DND-41 (cell line): ENCODE data around the gene ERC1.

ENCODE experiments used
- ATAC-seq: fragments of 200-7000 bp; cut with Tn5 transposase; 3 replicates; pipeline ENCODE4 v1.9.1; 2021; ENCODE audit warnings: low read depth; ENCODE audit not compliant: insufficient read depth
- DNase-seq: peaks from one replicate; pipeline ENCODE4 v3.0.0-alpha.2; 2020
- H2AFZ ChIP-seq: 2 replicates; pipeline ENCODE4 v1.6.0; 2012; ENCODE audit warnings: low read depth, low read length
- H3K27ac ChIP-seq: 2 replicates; pipeline ENCODE4 v1.5.1; 2012; ENCODE audit warnings: low read length, inconsistent platforms
- H3K27me3 ChIP-seq: fragments of 200-600 bp; sonication (generic); 2 replicates; pipeline ENCODE4 v1.6.0; 2012; ENCODE audit warnings: low read length, mild to moderate bottlenecking, inconsistent platforms; ENCODE audit not compliant: insufficient read depth, poor library complexity
- H3K36me3 ChIP-seq: 2 replicates; pipeline ENCODE4 v1.5.1; 2012; ENCODE audit warnings: low read length, inconsistent platforms; ENCODE audit not compliant: insufficient read depth
- H3K4me1 ChIP-seq: 2 replicates; pipeline ENCODE4 v1.5.1; 2012; ENCODE audit warnings: mild to moderate bottlenecking, low read length; ENCODE audit not compliant: insufficient read depth
- H3K4me2 ChIP-seq: 2 replicates; pipeline ENCODE4 v1.6.0; 2012; ENCODE audit warnings: mild to moderate bottlenecking, moderate library complexity, low read length, inconsistent platforms; ENCODE audit not compliant: insufficient read depth
- H3K4me3 ChIP-seq, 2 experiments: fragments of 200-600 bp in 1 of 2; shearing (Covaris generic) in 1 of 2; 2 replicates each; pipeline ENCODE4 v1.5.1; 2012 to 2016; ENCODE audit warnings: inconsistent platforms in 2 of 2, low read length in 2 of 2, mild to moderate bottlenecking in 2 of 2, low read depth in 1 of 2, moderate library complexity in 1 of 2
- H3K79me2 ChIP-seq: 2 replicates; pipeline ENCODE4 v1.6.0; 2012; ENCODE audit warnings: low read length, inconsistent platforms; ENCODE audit not compliant: insufficient read depth
- H3K9ac ChIP-seq: 2 replicates; pipeline ENCODE4 v1.6.0; 2012; ENCODE audit warnings: low read depth, mild to moderate bottlenecking, inconsistent platforms, low read length, moderate library complexity
- H3K9me3 ChIP-seq: 2 replicates; pipeline ENCODE4 v1.5.1; 2012; ENCODE audit warnings: low read length, moderate library complexity, mild to moderate bottlenecking, inconsistent platforms; ENCODE audit not compliant: insufficient read depth, severe bottlenecking
- H4K20me1 ChIP-seq: 2 replicates; pipeline ENCODE4 v1.6.0; 2012; ENCODE audit warnings: low read length; ENCODE audit not compliant: insufficient read depth
- CTCF ChIP-seq: IDR thresholded peaks from 2 replicates; pipeline ENCODE4 v1.5.1; 2012; ENCODE audit warnings: borderline replicate concordance, low read length, moderate library complexity, mild to moderate bottlenecking; ENCODE audit not compliant: poor library complexity, severe bottlenecking; ENCODE audit errors: extremely low read depth
- EZH2 ChIP-seq: IDR thresholded peaks from 3 replicates; pipeline ENCODE4 v1.6.1; 2012; ENCODE audit warnings: borderline replicate concordance, low read depth, mild to moderate bottlenecking, moderate library complexity, low read length, inconsistent platforms; ENCODE audit not compliant: severe bottlenecking

Gene ERC1

DNA sequence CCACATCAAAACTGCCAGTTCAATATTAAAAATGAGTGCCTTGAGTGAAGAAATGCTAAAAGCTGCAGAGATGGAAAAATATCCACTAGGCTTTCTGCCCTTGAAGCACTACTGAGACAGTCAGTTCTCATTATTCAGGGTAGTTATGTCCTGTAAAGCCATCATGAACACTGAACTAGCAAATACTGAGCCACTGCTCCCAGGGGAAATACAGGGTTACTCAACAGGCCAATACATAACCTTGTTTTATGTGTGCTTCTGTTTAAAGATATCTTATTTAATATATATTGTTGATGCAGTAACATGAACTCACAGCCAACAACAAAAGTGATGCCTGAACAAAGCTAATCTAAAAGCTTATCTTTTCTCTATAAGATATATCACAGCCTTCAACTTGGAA is 44.8 kb upstream of the ERC1 start:
- H3K4me2 ChIP-seq: no peak overlapping the region
- peaks cover 33% of the 10 kb centered on the region for H3K36me3 ChIP-seq
- no peaks in the 10 kb centered on the region for H3K27me3 ChIP-seq

GRCh38 chr12:946631-947030 is 44.4 kb upstream of the ERC1 start:
- no peak overlapping the region for H3K27ac ChIP-seq
- H3K4me2 ChIP-seq: peak overlapping the region; percentile 36; the same call in 1 of the 2 replicates

More for the DNA sequence above, 44.8 kb upstream of the ERC1 start:
- Histone ChIP-seq H3K79me2 (peaks cover 78% of the 10 kb centered on the region), H3K9me3 (no peaks in the 10 kb centered on the region), H3K9ac (no peak overlapping the region), H3K4me3 (no peak overlapping the region), H2AFZ (no peak overlapping the region), H3K4me1 (peaks cover 25% of the 10 kb centered on the region), H4K20me1 (peaks cover 4% of the 10 kb centered on the region; the same call in 1 of the 2 replicates), H3K27ac (no peak overlapping the region)
- ATAC-seq: no peak
- no peak for TF ChIP-seq EZH2
- TF ChIP-seq CTCF: no peak
- DNase-seq: no peak

DNA sequence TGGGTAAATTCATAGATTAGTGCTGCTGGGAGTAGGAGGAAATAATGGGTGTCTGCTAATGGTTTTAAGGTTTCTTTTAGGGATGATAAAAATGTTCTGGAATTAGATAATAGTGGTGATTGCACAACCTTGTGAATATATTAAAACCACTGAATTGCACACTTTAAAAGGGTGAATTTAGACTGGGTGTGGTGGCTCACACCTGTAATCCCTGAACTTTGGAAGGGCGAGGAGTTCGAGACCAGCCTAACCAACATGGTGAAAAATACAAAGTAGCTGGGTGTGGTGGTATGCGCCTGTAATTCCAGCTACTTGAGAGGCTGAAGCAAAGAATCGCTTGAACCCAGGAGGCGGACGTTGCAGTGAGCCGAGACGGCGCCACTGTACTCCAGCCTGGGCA is 42.8 kb upstream of the ERC1 start:
- DNase-seq (no peak), ATAC-seq (no peak)
- peaks cover 21% of the 10 kb centered on the region for H3K36me3 ChIP-seq
- H3K4me2 ChIP-seq: peak overlapping the region; percentile 89
- no peaks in the 10 kb centered on the region for H3K9me3 ChIP-seq
- peaks cover 25% of the 10 kb centered on the region for H3K4me1 ChIP-seq
- TF ChIP-seq EZH2 (no peak), CTCF (no peak)
- no peak overlapping the region for H3K27ac ChIP-seq
- no peaks in the 10 kb centered on the region for H3K27me3 ChIP-seq
- peak overlapping the region; percentile 89 for H3K9ac ChIP-seq
- peaks cover 61% of the 10 kb centered on the region for H3K79me2 ChIP-seq
- H4K20me1 ChIP-seq: peaks cover under 1% of the 10 kb centered on the region; the same call in 1 of the 2 replicates
- H2AFZ ChIP-seq: no peak overlapping the region
- H3K4me3 ChIP-seq: peak overlapping the region; percentile 87 to 88; a peak in 3 of 4 replicates

More at GRCh38 chr12:946631-947030, 44.4 kb upstream of the ERC1 start:
- Histone ChIP-seq H3K4me3 (no peak overlapping the region), H3K4me1 (peaks cover 25% of the 10 kb centered on the region), H3K9me3 (no peaks in the 10 kb centered on the region), H3K27me3 (no peaks in the 10 kb centered on the region), H3K9ac (no peak overlapping the region), H2AFZ (no peak overlapping the region), H3K79me2 (peaks cover 76% of the 10 kb centered on the region), H4K20me1 (peaks cover 4% of the 10 kb centered on the region; the same call in 1 of the 2 replicates), H3K36me3 (peaks cover 32% of the 10 kb centered on the region)
- no peak for ATAC-seq
- no peak for DNase-seq
- TF ChIP-seq CTCF (no peak), EZH2 (no peak)
